HepG2 (cell line): ENCODE data around the gene TARS3. TPM values are rescaled to one million over a fixed set of nuclear protein-coding genes. Genes with fewer than 3 reads are reported as not detected.

Source experiments
- ATAC-seq: fragments of 200-7000 bp; cut with Tn5 transposase; 3 replicates; pipeline ENCODE4 v1.9.1; 2020; ENCODE audit warnings: mild to moderate bottlenecking, moderate library complexity
- BruUV-seq: library from RNA; stranded (reverse); fragments of 400-500 nt; replicated peaks from 2 replicates; lab custom pipeline; 2021; lab: Mats Ljungman, UMichigan
- CTCF ChIA-PET: fragments of 300-600 bp; formaldehyde crosslinking; extraction: SDS; loops from one replicate; lab custom pipeline; 2021; ENCODE audit warnings: low total read pairs, inconsistent platforms, low intra/inter-chr PET ratio; lab: Yijun Ruan, JAX
- POLR2A ChIA-PET: fragments of 350-600 bp; sonication (Branson Sonifier 250); formaldehyde crosslinking; loops from one replicate; lab custom pipeline; 2020; ENCODE audit warnings: antibody characterized with exemption, inconsistent platforms; lab: Yijun Ruan, JAX
- DNase-seq: peaks from one replicate; pipeline ENCODE4 v3.0.0-alpha.2; 2015; ENCODE audit warnings: low spot score
- FAIRE-seq: peaks from 3 replicates; lab custom pipeline; 2011; peaks lifted over from hg19 to GRCh38; lab: Jason Lieb, UNC
- H2AFZ ChIP-seq: one replicate; pipeline ENCODE4 v1.6.1; 2011; ENCODE audit warnings: low read length, inconsistent platforms
- H3K27ac ChIP-seq: fragments of 300-600 bp; 3 replicates; pipeline ENCODE4 v1.8.0; 2011; ENCODE audit warnings: mixed run types, mild to moderate bottlenecking, mixed read lengths, low read length, inconsistent platforms; ENCODE audit not compliant: insufficient read depth; ENCODE audit errors: extremely low read length
- H3K27me3 ChIP-seq, 2 experiments: fragments of 200-600 bp in 1 of 2; 2 replicates in 1 of 2; 3 replicates in 1 of 2; pipeline versions ENCODE4 v1.6.0 to v1.8.0; 2011; ENCODE audit warnings: low read length in 2 of 2, mild to moderate bottlenecking in 2 of 2, moderate library complexity in 2 of 2, inconsistent platforms in 1 of 2; ENCODE audit not compliant: insufficient read depth in 2 of 2, control insufficient read depth in 1 of 2
- H3K36me3 ChIP-seq, 2 experiments: fragments of 200-600 bp in 1 of 2; replicated peaks in 1 of 2; 2 replicates in 1 of 2; 3 replicates in 1 of 2; pipeline versions ENCODE4 v1.5.1 to v1.8.0; 2011; ENCODE audit warnings: low read length in 2 of 2, inconsistent platforms in 1 of 2; ENCODE audit not compliant: insufficient read depth in 2 of 2, control insufficient read depth in 1 of 2
- H3K4me1 ChIP-seq: 2 replicates; pipeline ENCODE4 v1.5.1; 2012; ENCODE audit warnings: low read length, inconsistent platforms; ENCODE audit not compliant: insufficient read depth
- H3K4me2 ChIP-seq: 2 replicates; pipeline ENCODE4 v1.6.0; 2011; ENCODE audit warnings: low read depth, low read length, inconsistent platforms
- H3K4me3 ChIP-seq, 3 experiments: fragments of 200-600 bp in 1 of 3; sonication (generic), shearing (Covaris generic) in 1 of 3; replicated peaks in 1 of 3; 2 replicates each; pipeline ENCODE4 v1.5.1; 2011 to 2016; ENCODE audit warnings: low read length in 3 of 3, inconsistent platforms in 2 of 3, low read depth in 2 of 3, mild to moderate bottlenecking in 2 of 3, control low read depth in 1 of 3, mixed read lengths in 1 of 3; ENCODE audit not compliant: insufficient read depth in 1 of 3
- H3K79me2 ChIP-seq: one replicate; pipeline ENCODE4 v1.6.1; 2011; ENCODE audit warnings: low read length, inconsistent platforms; ENCODE audit not compliant: insufficient read depth
- H3K9ac ChIP-seq: 2 replicates; pipeline ENCODE4 v1.6.0; 2011; ENCODE audit warnings: mild to moderate bottlenecking, low read depth, low read length, inconsistent platforms; ENCODE audit not compliant: insufficient read depth
- H3K9me3 ChIP-seq: 2 replicates; pipeline ENCODE4 v1.5.1; 2012; ENCODE audit warnings: mild to moderate bottlenecking, low read length
- H4K20me1 ChIP-seq: 2 replicates; pipeline ENCODE4 v1.6.0; 2011; ENCODE audit warnings: inconsistent platforms, mild to moderate bottlenecking, low read length, moderate library complexity; ENCODE audit not compliant: insufficient read depth
- ARID4A ChIP-seq: sonication (generic); formaldehyde crosslinking; IDR thresholded peaks from 2 replicates; pipeline ENCODE4 v1.5.0; 2020; ENCODE audit warnings: mild to moderate bottlenecking, missing genetic modification reagents, borderline replicate concordance
- BRF2 ChIP-seq: sonication (generic); formaldehyde crosslinking; IDR thresholded peaks from 2 replicates; pipeline ENCODE4 v1.8.1; 2022; ENCODE audit warnings: mild to moderate bottlenecking, missing genetic modification reagents
- DDIT3 ChIP-seq: sonication (generic); formaldehyde crosslinking; IDR thresholded peaks from 2 replicates; pipeline ENCODE4 v1.4.0; 2020; ENCODE audit warnings: mild to moderate bottlenecking, missing genetic modification reagents
- DNMT3B ChIP-seq: conservative IDR thresholded peaks from 2 replicates; pipeline ENCODE4 v1.6.1; 2016; ENCODE audit warnings: missing biosample characterization, control low read depth
- HDAC2 ChIP-seq: sonication (generic); formaldehyde crosslinking; IDR thresholded peaks from 2 replicates; pipeline ENCODE4 v1.4.0; 2020; ENCODE audit warnings: missing genetic modification reagents
- HNF4G ChIP-seq, 2 experiments: sonication (generic) in 1 of 2; formaldehyde crosslinking in 1 of 2; IDR thresholded peaks; 2 replicates each; pipeline versions ENCODE4 v1.4.0 to v1.6.1; 2011 to 2020; ENCODE audit warnings: borderline replicate concordance in 2 of 2, low read depth in 2 of 2, mild to moderate bottlenecking in 2 of 2, low read length in 1 of 2, missing genetic modification reagents in 1 of 2, moderate library complexity in 1 of 2
- HOXA3 ChIP-seq: sonication (generic); formaldehyde crosslinking; IDR thresholded peaks from 2 replicates; pipeline ENCODE4 v1.5.0; 2020; ENCODE audit warnings: missing genetic modification reagents
- MEIS1 ChIP-seq: sonication (generic); formaldehyde crosslinking; IDR thresholded peaks from 2 replicates; pipeline ENCODE4 v1.9.0; 2021; ENCODE audit warnings: mild to moderate bottlenecking, missing genetic modification reagents, moderate library complexity, borderline replicate concordance
- MXI1 ChIP-seq: IDR thresholded peaks from 3 replicates; pipeline ENCODE4 v1.6.1; 2012; ENCODE audit warnings: low read depth, low read length, inconsistent platforms, borderline replicate concordance
- SMAD9 ChIP-seq: sonication (generic); formaldehyde crosslinking; IDR thresholded peaks from 2 replicates; pipeline ENCODE4 v1.5.1; 2020; ENCODE audit warnings: mild to moderate bottlenecking, missing genetic modification reagents
- SRY ChIP-seq: sonication (generic); formaldehyde crosslinking; IDR thresholded peaks from 2 replicates; pipeline ENCODE4 v1.8.0; 2022; ENCODE audit warnings: mild to moderate bottlenecking, missing genetic modification reagents
- TBP ChIP-seq: sonication (generic); formaldehyde crosslinking; IDR thresholded peaks from 2 replicates; pipeline ENCODE4 v1.5.0; 2020; ENCODE audit warnings: missing genetic modification reagents
- U2AF1 ChIP-seq: fragments of 200-400 bp; formaldehyde crosslinking; optimal IDR thresholded peaks from 2 replicates; pipeline ENCODE3; 2017; ENCODE audit warnings: mild to moderate bottlenecking, low read depth, low read length
- ZBTB38 ChIP-seq: sonication (generic); formaldehyde crosslinking; IDR thresholded peaks from 2 replicates; pipeline ENCODE4 v1.5.1; 2020; ENCODE audit warnings: mild to moderate bottlenecking, missing genetic modification reagents
- ZKSCAN8 ChIP-seq: IDR thresholded peaks from 2 replicates; pipeline ENCODE4 v1.6.1; 2016; ENCODE audit warnings: borderline replicate concordance, missing genetic modification reagents, missing compliant biosample characterization
- ZNF124 ChIP-seq: sonication (generic); formaldehyde crosslinking; IDR thresholded peaks from 2 replicates; pipeline ENCODE4 v1.4.0; 2020; ENCODE audit warnings: missing genetic modification reagents
- ZNF143 ChIP-seq: sonication (generic); formaldehyde crosslinking; IDR thresholded peaks from 2 replicates; pipeline ENCODE4 v1.4.0; 2020; ENCODE audit warnings: missing genetic modification reagents
- ZNF44 ChIP-seq: sonication (generic); formaldehyde crosslinking; IDR thresholded peaks from 2 replicates; pipeline ENCODE4 v1.5.1; 2020; ENCODE audit warnings: mild to moderate bottlenecking, missing genetic modification reagents
- ZNF451 ChIP-seq: sonication (generic); formaldehyde crosslinking; IDR thresholded peaks from 2 replicates; pipeline ENCODE4 v1.5.0; 2020; ENCODE audit warnings: mild to moderate bottlenecking, missing genetic modification reagents
- ZNF790 ChIP-seq: sonication (generic); formaldehyde crosslinking; IDR thresholded peaks from 2 replicates; pipeline ENCODE4 v1.8.0; 2022; ENCODE audit warnings: missing genetic modification reagents, mild to moderate bottlenecking, borderline replicate concordance
- ZNF841 ChIP-seq: sonication (generic); formaldehyde crosslinking; IDR thresholded peaks from 2 replicates; pipeline ENCODE4 v1.8.1; 2023; ENCODE audit warnings: missing genetic modification reagents, borderline replicate concordance
- WGBS: methylation state at CpG from one replicate; pipeline ENCODE4 v1.1.6; 2017; ENCODE audit warnings: low lambda C conversion rate; 5-methylcytosine and 5-hydroxymethylcytosine counted together
- in situ Hi-C: cut with HindIII; loops from 2 replicates; pipeline ENCODE4 v1.10.0; 2017; ENCODE audit warnings: low pct_unique_long_range_greater_than_20kb; ENCODE audit not compliant: extremely low pct_ligation_motif_present
- intact Hi-C: fragments of 100-400 bp; cut with micrococcal nuclease; formaldehyde crosslinking; loops from one replicate; pipeline ENCODE4 v1.10.0; 2022; ENCODE audit not compliant: unreplicated experiment
- polyA plus RNA-seq, 8 experiments: library from polyadenylated mRNA; depleted of rRNA in 3 of 8; stranded (reverse) in 7 of 8; unstranded in 1 of 8; fragments of >200 nt; fragmentation: Illumina TruSeq in 4 of 8; extraction: Trizol in 4 of 8; gene quantifications; 2 replicates each; pipeline versions ENCODE4 v1.2.1 to v1.2.3, GENCODE V29; 2011 to 2016; ENCODE audit warnings: low read depth in 4 of 8, missing spikeins in 1 of 8, mixed read lengths in 1 of 8; ENCODE audit not compliant: insufficient read depth in 1 of 8
- total RNA-seq, 5 experiments: library from RNA; depleted of rRNA; stranded (reverse); fragments of >200 nt; fragmentation: Illumina TruSeq; extraction: Trizol; gene quantifications; 2 replicates each; pipeline ENCODE4 v1.2.3, GENCODE V29; 2016; ENCODE audit warnings: low read depth in 1 of 5

TARS3 gene
- total and polyA plus RNA-seq, 2 of the 13 experiments (the other 11 are each of a cell fraction or from before 2014, with no cell fraction given) = 4.1 to 11.7 TPM

- FAIRE-seq (no peak), DNase-seq (no peak), ATAC-seq (no peak)
- H3K9ac ChIP-seq = peak overlapping the region; percentile 20; the same call in 1 of the 2 replicates
- peak overlapping the region; percentile 37 for H3K27ac ChIP-seq
- intact Hi-C loops = no loop called here
- no peak overlapping the region for H2AFZ ChIP-seq
- no TSS peak for BruUV-seq
- H3K79me2 ChIP-seq = peaks cover 5% of the 10 kb centered on the region
- H3K27me3 ChIP-seq = no peaks in the 10 kb centered on the region
- H3K4me1 ChIP-seq = peaks cover 76% of the 10 kb centered on the region
- H3K4me3 ChIP-seq = peak overlapping the region; percentile 31 to 46 (median 40); a peak in 2 of 6 replicates
- CTCF ChIA-PET = no interaction called here
- POLR2A ChIA-PET = no interaction called here
- 96% methylated on average over 8 of the region's 11 CpGs for WGBS
- no peaks in the 10 kb centered on the region; a peak in 1 of 5 replicates for H3K36me3 ChIP-seq
- H4K20me1 ChIP-seq = no peaks in the 10 kb centered on the region
- in situ Hi-C loops = no loop called here
- H3K9me3 ChIP-seq = no peaks in the 10 kb centered on the region
- peak overlapping the region; percentile 65 for H3K4me2 ChIP-seq
- no peak for TF ChIP-seq ZKSCAN8
- TF ChIP-seq DDIT3 (CRISPR knock-in tag) = no peak
- no peak for TF ChIP-seq SMAD9
- TF ChIP-seq MEIS1 (CRISPR knock-in tag) = no peak
- no peak for TF ChIP-seq TBP (CRISPR knock-in tag)
- TF ChIP-seq BRF2 (CRISPR knock-in tag) = no peak
- TF ChIP-seq ZNF841 (CRISPR knock-in tag) = no peak
- TF ChIP-seq ZNF790 (CRISPR knock-in tag) = 0 out of 2 replicates have a peak, but pooled peaks have one; percentile 11
- TF ChIP-seq HOXA3 (CRISPR knock-in tag) = no peak
- TF ChIP-seq ZNF451 (CRISPR knock-in tag) = 0 out of 2 replicates have a peak, but pooled peaks have one; percentile 16
- no peak for TF ChIP-seq ZNF143
- TF ChIP-seq ZNF44 (CRISPR knock-in tag) = no peak
- TF ChIP-seq ZNF124 = no peak
- TF ChIP-seq ARID4A (CRISPR knock-in tag) = no peak
- TF ChIP-seq ZBTB38 (CRISPR knock-in tag) = peak; percentile 53; the same call in 1 of the 2 replicates
- TF ChIP-seq HNF4G (IDR thresholded peaks at IDR 0.05; ENCODE audit: borderline replicate concordance, low read depth, low read length) = no peak
- TF ChIP-seq HNF4G (CRISPR knock-in tag; IDR thresholded peaks at IDR 0.05; ENCODE audit: borderline replicate concordance, low read depth) = no peak
- TF ChIP-seq SRY = no peak
- no peak for TF ChIP-seq HDAC2 (CRISPR knock-in tag)
- no peak for TF ChIP-seq MXI1
- no peak for TF ChIP-seq U2AF1
- no peak for TF ChIP-seq DNMT3B (CRISPR knock-in tag)
These were observed 111.6 kb downstream of the TARS3 start for GRCh38 chr15:101612676-101613075.
